Measurements from ENCODE around the gene NTF4. TPM values are rescaled to one million over a fixed set of nuclear protein-coding genes. Genes with fewer than 3 reads are reported as not detected.

The NTF4 gene
- total RNA-seq, 2 donors from 2014 or later: 5.0 to 8.9 TPM

- Histone ChIP-seq H3K9me3 (ENCODE audit: control insufficient read depth, low read length) (no peaks in the 10 kb centered on the region), H3K4me1 (ENCODE audit: control insufficient read depth, insufficient read depth, low read length) (no peaks in the 10 kb centered on the region), H3K9ac (ENCODE audit: extremely low read depth, low read length, poor library complexity, severe bottlenecking) (peak overlapping the region; percentile 90), H3K4me3 (ENCODE audit: low read length) (peak overlapping the region; percentile 97), H3K27me3 (ENCODE audit: control insufficient read depth, insufficient read depth, low read length, poor library complexity, severe bottlenecking) (no peaks in the 10 kb centered on the region), H3K27ac (ENCODE audit: low read depth, low read length) (no peak overlapping the region), H3K36me3 (ENCODE audit: control insufficient read depth, insufficient read depth, low read length) (peaks cover 45% of the 10 kb centered on the region)
- Mint-ChIP-seq H3K4me3 (peak overlapping the region; percentile 95), H3K36me3 (ENCODE audit: low read depth) (peaks cover 41% of the 10 kb centered on the region), H3K4me1 (peaks cover 10% of the 10 kb centered on the region), H3K9me3 (peaks cover 4% of the 10 kb centered on the region), H3K27me3 (ENCODE audit: insufficient read depth) (peaks cover 13% of the 10 kb centered on the region), H3K27ac (peak overlapping the region; percentile 95)
- no peak for DNase-seq
- 69 to 74% methylated on average over 10 to 11 of the region's 11 CpGs for WGBS, 2 experiments (ENCODE audit: insufficient coverage in 1 of 2, insufficient read length in 1 of 2)
- no peak for TF ChIP-seq CTCF (conservative IDR thresholded peaks at IDR 0.05)
Measured at GRCh38 chr19:49086296-49086695, 21.7 kb upstream of the NTF4 start.

- H3K27ac Mint-ChIP-seq: peak overlapping the region; percentile 95
- no peak for DNase-seq
- WGBS, 2 experiments (ENCODE audit: insufficient coverage in 1 of 2, insufficient read length in 1 of 2): 3 to 5% methylated on average over 14 of the region's 14 CpGs
- Histone ChIP-seq H3K9ac (ENCODE audit: extremely low read depth, low read length, poor library complexity, severe bottlenecking) (peak overlapping the region; percentile 90), H3K9me3 (ENCODE audit: control insufficient read depth, low read length) (no peaks in the 10 kb centered on the region), H3K36me3 (ENCODE audit: control insufficient read depth, insufficient read depth, low read length) (peaks cover 40% of the 10 kb centered on the region), H3K27me3 (ENCODE audit: control insufficient read depth, insufficient read depth, low read length, poor library complexity, severe bottlenecking) (no peaks in the 10 kb centered on the region), H3K4me3 (ENCODE audit: low read length) (peak overlapping the region; percentile 97), H3K4me1 (ENCODE audit: control insufficient read depth, insufficient read depth, low read length) (no peaks in the 10 kb centered on the region), H3K27ac (ENCODE audit: low read depth, low read length) (peak overlapping the region; percentile 91)
- H3K36me3 Mint-ChIP-seq (ENCODE audit: low read depth): peaks cover 38% of the 10 kb centered on the region
- peaks cover 16% of the 10 kb centered on the region for H3K27me3 Mint-ChIP-seq (ENCODE audit: insufficient read depth)
- no peak for TF ChIP-seq CTCF (conservative IDR thresholded peaks at IDR 0.05)
- peaks cover 4% of the 10 kb centered on the region for H3K9me3 Mint-ChIP-seq
- H3K4me1 Mint-ChIP-seq: peaks cover 10% of the 10 kb centered on the region
- H3K4me3 Mint-ChIP-seq: peak overlapping the region; percentile 95
Measured at GRCh38 chr19:49085868-49086232, 21.2 kb upstream of the NTF4 start.

- peaks cover 32% of the 10 kb centered on the region for H3K36me3 Mint-ChIP-seq (ENCODE audit: low read depth)
- Histone ChIP-seq H3K36me3 (ENCODE audit: control insufficient read depth, insufficient read depth, low read length) (peaks cover 34% of the 10 kb centered on the region), H3K9me3 (ENCODE audit: control insufficient read depth, low read length) (no peaks in the 10 kb centered on the region), H3K4me3 (ENCODE audit: low read length) (peak within 1 kb of the TSS; percentile 97), H3K27ac (ENCODE audit: low read depth, low read length) (peak within 1 kb of the TSS; percentile 91), H3K9ac (ENCODE audit: extremely low read depth, low read length, poor library complexity, severe bottlenecking) (peak within 1 kb of the TSS; percentile 90), H3K27me3 (ENCODE audit: control insufficient read depth, insufficient read depth, low read length, poor library complexity, severe bottlenecking) (peaks cover 4% of the 10 kb centered on the region), H3K4me1 (ENCODE audit: control insufficient read depth, insufficient read depth, low read length) (no peaks in the 10 kb centered on the region)
- peaks cover 10% of the 10 kb centered on the region for H3K4me1 Mint-ChIP-seq
- peaks cover 4% of the 10 kb centered on the region for H3K9me3 Mint-ChIP-seq
- peaks cover 21% of the 10 kb centered on the region for H3K27me3 Mint-ChIP-seq (ENCODE audit: insufficient read depth)
- peak; percentile 100 for DNase-seq
- peak within 1 kb of the TSS; percentile 95 for H3K4me3 Mint-ChIP-seq
- H3K27ac Mint-ChIP-seq: peak within 1 kb of the TSS; percentile 95
- WGBS, 2 experiments (ENCODE audit: insufficient coverage in 1 of 2, insufficient read length in 1 of 2): 0% methylated on average over 46 to 89 of the region's 89 CpGs
- no peak for TF ChIP-seq CTCF (conservative IDR thresholded peaks at IDR 0.05)
Measured at GRCh38 chr19:49085020-49085867, 20.6 kb upstream of the NTF4 start, which contains the start of gene SNRNP70. Gene SNRNP70 (plus strand): TSS chr19:49085451. CDS start chr19:49086415, 964 bp downstream.
